HTR-8/SVneo (cell line): ENCODE data around the gene WFDC11.
"Not testable (repeated sequence)": the region's sequence is repeated elsewhere in the genome, so short reads cannot be mapped to it uniquely, and the experiment has no call there.

Source experiments
- DNase-seq: peaks from one replicate; pipeline ENCODE4 v3.0.0; 2011; ENCODE audit warnings: low spot score, mixed read lengths; ENCODE audit not compliant: insufficient read length
- FAIRE-seq: peaks from 2 replicates; lab custom pipeline; 2011; peaks lifted over from hg19 to GRCh38; lab: Jason Lieb, UNC

Gene WFDC11

GRCh38 chr20:45670139-45670538 lies at the start of gene WFDC11:
Gene WFDC11 (minus strand): TSS chr20:45670239. CDS start chr20:45650600, 19,639 bp downstream.
- peak; percentile 20 for FAIRE-seq

DNA sequence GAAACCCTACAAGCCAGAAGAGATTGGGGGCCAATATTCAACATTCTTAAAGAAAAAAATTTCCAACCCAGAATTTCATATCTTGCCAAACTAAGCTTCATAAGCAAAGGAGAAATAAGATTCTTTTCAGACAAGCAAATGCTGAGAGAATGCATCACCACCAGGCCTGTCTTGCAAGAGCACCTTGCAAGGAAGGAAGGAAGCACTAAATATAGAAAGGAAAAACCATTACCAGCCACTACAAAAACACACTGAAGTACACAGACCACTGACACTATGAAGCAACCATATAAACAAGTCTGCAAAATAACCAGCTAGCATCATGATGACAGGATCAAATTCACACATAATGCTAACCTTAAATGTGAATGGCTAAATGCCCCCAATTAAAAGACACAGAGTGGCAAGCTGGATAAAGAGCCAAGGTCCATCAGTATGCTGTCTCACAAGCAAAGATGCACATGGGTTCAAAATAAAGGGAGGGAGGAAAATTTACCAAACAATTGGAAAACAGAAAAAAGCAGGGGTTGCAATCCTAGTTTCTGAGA lies 46.2 kb upstream of the WFDC11 start:
- DNase-seq, FAIRE-seq: not testable (repeated sequence)

More at GRCh38 chr20:45670139-45670538, at the start of gene WFDC11:
- DNase-seq: no peak

DNA sequence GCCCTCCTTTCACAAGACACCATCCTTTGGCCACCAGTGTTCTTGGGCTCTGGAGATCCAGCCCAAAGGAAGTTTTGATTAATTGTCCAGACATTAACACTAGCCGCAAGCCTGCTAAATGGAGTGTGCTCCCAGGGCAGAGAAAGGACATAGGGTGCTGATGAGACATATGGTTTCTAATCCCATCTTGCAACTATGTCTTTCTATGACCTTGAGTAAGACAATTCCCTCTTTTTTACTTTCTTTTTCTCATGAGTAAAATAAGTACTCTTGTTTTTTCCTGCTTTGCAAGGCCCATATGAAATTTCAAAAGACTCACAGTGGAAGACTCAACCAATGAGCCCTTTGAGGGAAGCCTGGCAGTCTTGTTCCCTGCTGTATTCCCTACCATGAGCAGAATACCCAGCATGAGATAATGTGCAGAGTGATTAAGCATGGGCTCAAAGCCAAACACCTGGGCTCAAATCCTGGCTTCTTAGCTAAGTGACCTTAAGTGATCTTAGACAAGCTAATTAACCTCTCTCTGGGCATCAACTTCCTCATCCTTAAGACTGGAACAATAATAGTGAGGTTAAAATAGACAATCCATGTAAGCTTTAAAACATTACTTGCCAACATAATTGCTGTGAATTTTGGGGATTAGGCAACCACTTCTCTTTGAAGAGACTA lies 35.1 kb upstream of the WFDC11 start, which contains the start of gene WFDC10B:
Gene WFDC10B, minus strand, starts transcription at position 51 of the 669 bp plus-strand sequence. CDS start 19,027 bp downstream, outside the sequence.
- peak; percentile 58 for FAIRE-seq
- DNase-seq: no peak

GRCh38 chr20:45701873-45702272 lies 31.8 kb upstream of the WFDC11 start, which contains the start of gene WFDC13:
Gene WFDC13 (plus strand): TSS chr20:45702038. CDS start chr20:45702124, 86 bp downstream.
- FAIRE-seq (peak; percentile 69), DNase-seq (no peak)

DNA sequence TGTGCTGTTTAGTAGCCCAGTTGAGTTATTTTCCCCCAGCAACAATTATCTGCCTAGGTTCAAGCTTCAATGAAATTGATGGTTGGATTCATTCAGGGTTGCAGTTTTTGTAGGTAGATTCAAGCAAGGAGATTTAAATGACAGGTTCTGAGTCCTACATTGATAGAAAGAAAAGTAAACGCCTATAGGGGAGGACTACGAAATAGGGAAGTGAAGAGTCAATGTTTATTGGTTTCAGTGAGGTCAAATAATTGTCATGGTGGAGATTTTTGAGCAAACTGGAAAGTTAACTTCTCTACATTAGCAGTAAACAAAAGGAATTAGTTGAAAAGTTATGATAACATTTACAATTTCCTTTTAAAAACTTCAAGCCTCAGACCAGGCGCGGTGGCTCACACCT lies 31.1 kb upstream of the WFDC11 start:
- FAIRE-seq: no peak
- DNase-seq: no peak

GRCh38 chr20:45695496-45695895 lies 25.5 kb upstream of the WFDC11 start:
- no peak for FAIRE-seq
- DNase-seq: no peak

GRCh38 chr20:45693346-45693745 lies 23.3 kb upstream of the WFDC11 start:
- DNase-seq: not testable (repeated sequence)

GRCh38 chr20:45685896-45686295 lies 15.9 kb upstream of the WFDC11 start:
- FAIRE-seq (no peak), DNase-seq (peak; percentile 34)

More at GRCh38 chr20:45693346-45693745, 23.3 kb upstream of the WFDC11 start:
- FAIRE-seq: not testable (repeated sequence)

DNA sequence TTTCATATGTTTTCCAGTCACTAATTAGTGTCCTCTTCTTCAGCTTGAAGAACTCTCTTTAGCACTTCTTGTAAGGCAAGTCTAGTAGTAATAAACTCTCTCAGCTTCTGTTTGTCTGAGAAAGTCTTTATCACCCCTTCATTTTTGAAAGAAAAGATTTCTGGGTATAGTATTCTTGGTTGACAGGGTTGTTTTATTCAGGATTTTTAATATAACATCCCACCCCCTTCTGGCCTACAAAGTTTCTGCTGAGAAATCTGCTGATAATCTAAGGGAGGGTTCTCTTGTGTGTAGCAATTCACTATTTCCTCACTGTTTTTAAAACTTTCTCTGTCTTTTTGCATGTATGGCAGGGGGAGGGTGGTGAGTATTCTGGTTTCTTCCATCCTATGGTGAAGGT lies 9.6 kb upstream of the WFDC11 start:
- DNase-seq: no peak
- FAIRE-seq: no peak

GRCh38 chr20:45672765-45673164 lies 2.7 kb upstream of the WFDC11 start:
- FAIRE-seq (no peak), DNase-seq (no peak)

GRCh38 chr20:45657038-45657437 lies 13.0 kb downstream of the WFDC11 start:
- not testable (repeated sequence) for FAIRE-seq

GRCh38 chr20:45651726-45652125 lies 18.3 kb downstream of the WFDC11 start:
- FAIRE-seq, DNase-seq: not testable (repeated sequence)

More at GRCh38 chr20:45657038-45657437, 13.0 kb downstream of the WFDC11 start:
- DNase-seq: not testable (repeated sequence)

DNA sequence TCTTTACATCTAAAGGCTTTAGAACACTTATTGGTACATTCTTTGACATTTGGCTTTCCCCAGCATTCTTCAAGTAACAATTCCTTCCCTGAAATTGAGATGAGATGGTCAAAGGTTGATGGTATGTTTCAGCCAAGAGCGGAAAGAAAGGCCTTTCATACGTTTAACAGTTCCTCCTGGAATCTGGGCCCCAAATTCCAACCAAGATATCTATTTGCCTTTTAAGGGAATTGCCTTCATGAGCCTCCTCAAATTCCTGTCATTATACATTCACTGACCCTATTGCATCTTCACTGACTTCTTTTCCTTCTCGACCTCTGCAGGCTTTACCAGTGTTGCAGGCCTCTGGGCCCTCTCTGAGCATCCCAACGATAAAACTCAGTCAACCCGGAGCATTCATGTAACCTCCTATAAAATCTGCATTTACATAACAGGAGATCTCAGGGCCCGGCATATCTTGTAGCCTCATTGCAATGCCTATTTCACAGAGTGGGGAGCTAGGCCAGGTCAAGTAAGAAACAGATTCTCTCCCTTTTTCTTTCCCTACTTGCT lies 20.7 kb downstream of the WFDC11 start:
- DNase-seq (no peak), FAIRE-seq (no peak)

- FAIRE-seq: peak; percentile 40
- no peak for DNase-seq
Observed at GRCh38 chr20:45647441-45648050, 22.5 kb downstream of the WFDC11 start.

GRCh38 chr20:45646875-45647274 lies 23.2 kb downstream of the WFDC11 start:
- DNase-seq: no peak
- peak; percentile 69 for FAIRE-seq

DNA sequence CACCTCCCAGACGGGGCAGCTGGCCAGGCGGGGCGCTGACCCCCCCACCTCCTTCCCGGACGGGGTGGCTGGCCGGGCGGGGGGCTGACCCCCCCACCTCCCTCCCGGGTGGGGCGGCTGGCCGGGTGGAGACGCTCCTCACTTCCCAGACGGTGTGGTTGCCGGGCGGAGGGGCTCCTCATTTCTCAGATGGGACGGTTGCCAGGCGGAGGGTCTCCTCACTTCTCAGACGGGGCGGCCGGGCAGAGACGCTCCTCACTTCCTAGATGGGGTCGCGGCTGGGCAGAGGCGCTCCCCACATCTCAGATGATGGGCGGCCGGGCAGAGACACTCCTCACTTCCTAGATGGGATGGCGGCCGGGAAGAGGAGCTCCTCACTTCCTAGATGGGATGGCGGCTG lies 24.2 kb downstream of the WFDC11 start:
- not testable (repeated sequence) for FAIRE-seq, DNase-seq

- FAIRE-seq, DNase-seq: not testable (repeated sequence)
Observed at GRCh38 chr20:45641076-45641475, 29.0 kb downstream of the WFDC11 start.

DNA sequence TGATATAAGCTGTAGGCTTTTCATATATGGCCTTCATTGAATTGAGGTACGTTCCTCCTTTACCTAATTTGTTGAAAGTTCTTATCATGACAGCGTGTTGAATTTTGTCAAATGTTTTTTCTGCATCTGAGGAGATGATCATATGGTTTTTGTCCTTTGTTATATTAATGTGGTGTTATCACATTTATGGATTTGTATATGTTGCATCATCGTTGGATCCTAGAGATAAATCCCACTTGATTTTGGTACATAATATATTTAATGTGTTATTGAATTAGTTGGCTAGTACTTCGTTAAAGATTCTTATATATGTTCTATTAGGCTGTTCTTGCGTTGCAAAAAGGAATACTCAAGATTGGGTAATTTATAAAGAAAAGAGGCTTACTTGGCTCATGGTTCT lies 30.4 kb downstream of the WFDC11 start:
- FAIRE-seq (peak; percentile 9), DNase-seq (no peak)

GRCh38 chr20:45636513-45636912 lies 33.5 kb downstream of the WFDC11 start:
- no peak for DNase-seq
- peak; percentile 80 for FAIRE-seq

DNA sequence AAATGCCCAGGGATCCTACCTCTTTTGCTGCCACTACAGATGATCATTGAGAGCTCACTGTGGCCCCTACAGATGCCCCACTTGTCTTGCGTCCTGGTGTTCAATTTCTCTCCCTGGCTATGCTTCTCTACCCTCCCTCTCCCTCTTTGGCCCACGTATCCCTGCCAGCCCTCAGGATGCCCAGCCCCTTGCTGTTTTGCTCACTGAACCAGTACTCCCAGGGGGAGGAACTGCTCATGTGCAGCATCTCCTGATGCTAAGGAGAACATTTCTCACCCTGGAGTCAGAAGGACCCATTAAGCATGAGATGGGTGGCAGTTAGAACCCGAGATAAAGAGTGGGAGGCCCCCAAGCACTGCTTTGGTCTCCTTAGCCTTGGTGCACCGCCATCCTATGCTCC lies 38.9 kb downstream of the WFDC11 start, which contains the start of gene WFDC9:
Gene WFDC9, minus strand, starts transcription at position 101 of the 400 bp plus-strand sequence. CDS start 21,103 bp downstream, outside the sequence.
- FAIRE-seq: no peak

More for the DNA sequence above, 38.9 kb downstream of the WFDC11 start, which contains the start of gene WFDC9:
- DNase-seq: no peak
